Measurements from ENCODE around the gene ASAP2.

The ASAP2 gene

DNA sequence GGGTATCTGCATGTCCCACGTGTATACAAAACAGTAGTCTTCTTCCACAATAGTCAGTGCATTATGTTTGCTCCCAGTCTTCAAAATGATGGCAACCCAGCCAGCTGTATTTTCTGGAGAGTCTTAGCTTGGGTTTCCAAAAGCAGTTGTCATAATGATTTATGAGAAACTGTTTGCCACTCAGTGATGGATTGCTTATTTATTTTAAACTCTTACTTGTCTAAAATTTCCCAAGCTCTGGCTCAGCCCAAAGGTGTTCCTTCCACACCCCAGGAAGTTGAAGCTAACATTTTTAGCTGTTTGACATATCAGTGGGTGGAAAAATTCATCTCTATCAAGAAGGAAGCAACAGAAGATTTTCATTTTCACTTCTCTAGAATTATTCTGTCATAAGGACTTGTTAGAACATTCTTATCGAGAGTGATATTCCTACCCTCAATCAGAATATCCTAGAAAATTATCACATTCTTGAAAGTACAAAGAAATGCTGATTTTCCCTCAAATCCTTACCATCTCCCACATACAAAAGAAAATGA lies 78.8 kb downstream of the ASAP2 start:
- ATAC-seq (ENCODE audit: insufficient read depth, low read depth) (no peak), DNase-seq (no peak)
- Histone ChIP-seq H4K20me1 (ENCODE audit: insufficient read depth, low read length) (no peaks in the 10 kb centered on the region; the same call in 1 of the 2 replicates), H3K9ac (ENCODE audit: low read depth, low read length) (no peak overlapping the region), H3K4me3 (ENCODE audit: low read depth in 1 of 2, low read length in 2 of 2) (no peak overlapping the region), H2AFZ (ENCODE audit: low read depth, low read length) (no peak overlapping the region), H3K36me3 (ENCODE audit: insufficient read depth, low read length) (0 out of 2 replicates have a peak, but pooled peaks cover 4% of the 10 kb centered on the region), H3K4me2 (ENCODE audit: insufficient read depth, low read length) (no peak overlapping the region), H3K27me3 (ENCODE audit: insufficient read depth, low read length, poor library complexity) (no peaks in the 10 kb centered on the region), H3K4me1 (ENCODE audit: insufficient read depth, low read length) (no peaks in the 10 kb centered on the region), H3K9me3 (ENCODE audit: insufficient read depth, low read length, severe bottlenecking) (no peaks in the 10 kb centered on the region), H3K79me2 (ENCODE audit: insufficient read depth, low read length) (no peaks in the 10 kb centered on the region), H3K27ac (ENCODE audit: low read length) (no peak overlapping the region)
- TF ChIP-seq, protein P1, sequence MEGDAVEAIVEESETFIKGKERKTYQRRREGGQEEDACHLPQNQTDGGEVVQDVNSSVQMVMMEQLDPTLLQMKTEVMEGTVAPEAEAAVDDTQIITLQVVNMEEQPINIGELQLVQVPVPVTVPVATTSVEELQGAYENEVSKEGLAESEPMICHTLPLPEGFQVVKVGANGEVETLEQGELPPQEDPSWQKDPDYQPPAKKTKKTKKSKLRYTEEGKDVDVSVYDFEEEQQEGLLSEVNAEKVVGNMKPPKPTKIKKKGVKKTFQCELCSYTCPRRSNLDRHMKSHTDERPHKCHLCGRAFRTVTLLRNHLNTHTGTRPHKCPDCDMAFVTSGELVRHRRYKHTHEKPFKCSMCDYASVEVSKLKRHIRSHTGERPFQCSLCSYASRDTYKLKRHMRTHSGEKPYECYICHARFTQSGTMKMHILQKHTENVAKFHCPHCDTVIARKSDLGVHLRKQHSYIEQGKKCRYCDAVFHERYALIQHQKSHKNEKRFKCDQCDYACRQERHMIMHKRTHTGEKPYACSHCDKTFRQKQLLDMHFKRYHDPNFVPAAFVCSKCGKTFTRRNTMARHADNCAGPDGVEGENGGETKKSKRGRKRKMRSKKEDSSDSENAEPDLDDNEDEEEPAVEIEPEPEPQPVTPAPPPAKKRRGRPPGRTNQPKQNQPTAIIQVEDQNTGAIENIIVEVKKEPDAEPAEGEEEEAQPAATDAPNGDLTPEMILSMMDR (IDR thresholded peaks at IDR 0.05; ENCODE audit: borderline replicate concordance, extremely low read depth, low read length, poor library complexity, severe bottlenecking), result no peak
- TF ChIP-seq EZH2 (IDR thresholded peaks at IDR 0.05; ENCODE audit: borderline replicate concordance, low read depth, low read length, severe bottlenecking), result no peak

DNA sequence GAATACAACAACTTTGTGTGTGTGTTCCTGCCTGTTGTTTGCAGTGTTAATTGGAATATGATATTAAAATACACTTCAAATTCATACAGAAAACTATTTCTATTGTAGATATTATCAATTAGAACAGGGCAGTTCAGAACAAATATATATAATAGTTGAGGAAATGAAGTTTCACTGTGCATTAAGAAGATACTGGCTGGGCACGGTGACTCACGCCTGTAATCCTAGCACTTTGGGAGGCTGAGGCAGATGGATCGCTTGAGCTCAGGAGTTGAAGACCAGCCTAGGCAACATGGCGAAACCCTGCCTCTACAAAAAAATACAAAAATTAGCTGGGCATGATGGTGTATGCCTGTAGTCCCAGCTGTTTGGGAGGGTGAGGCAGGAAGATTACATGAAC lies 79.3 kb downstream of the ASAP2 start:
- Histone ChIP-seq H3K4me2 (ENCODE audit: insufficient read depth, low read length) (no peak overlapping the region), H3K4me1 (ENCODE audit: insufficient read depth, low read length) (no peaks in the 10 kb centered on the region), H3K9ac (ENCODE audit: low read depth, low read length) (no peak overlapping the region), H3K4me3 (ENCODE audit: low read depth in 1 of 2, low read length in 2 of 2) (no peak overlapping the region), H3K36me3 (ENCODE audit: insufficient read depth, low read length) (0 out of 2 replicates have a peak, but pooled peaks cover 4% of the 10 kb centered on the region), H4K20me1 (ENCODE audit: insufficient read depth, low read length) (no peaks in the 10 kb centered on the region; the same call in 1 of the 2 replicates), H3K27me3 (ENCODE audit: insufficient read depth, low read length, poor library complexity) (no peaks in the 10 kb centered on the region), H3K79me2 (ENCODE audit: insufficient read depth, low read length) (no peaks in the 10 kb centered on the region), H2AFZ (ENCODE audit: low read depth, low read length) (no peak overlapping the region), H3K27ac (ENCODE audit: low read length) (no peak overlapping the region), H3K9me3 (ENCODE audit: insufficient read depth, low read length, severe bottlenecking) (no peaks in the 10 kb centered on the region)
- ATAC-seq (ENCODE audit: insufficient read depth, low read depth) (no peak), DNase-seq (no peak)
- no peak for TF ChIP-seq EZH2 (IDR thresholded peaks at IDR 0.05; ENCODE audit: borderline replicate concordance, low read depth, low read length, severe bottlenecking)
- TF ChIP-seq, protein P1 (IDR thresholded peaks at IDR 0.05; ENCODE audit: borderline replicate concordance, extremely low read depth, low read length, poor library complexity, severe bottlenecking), result no peak

DNA sequence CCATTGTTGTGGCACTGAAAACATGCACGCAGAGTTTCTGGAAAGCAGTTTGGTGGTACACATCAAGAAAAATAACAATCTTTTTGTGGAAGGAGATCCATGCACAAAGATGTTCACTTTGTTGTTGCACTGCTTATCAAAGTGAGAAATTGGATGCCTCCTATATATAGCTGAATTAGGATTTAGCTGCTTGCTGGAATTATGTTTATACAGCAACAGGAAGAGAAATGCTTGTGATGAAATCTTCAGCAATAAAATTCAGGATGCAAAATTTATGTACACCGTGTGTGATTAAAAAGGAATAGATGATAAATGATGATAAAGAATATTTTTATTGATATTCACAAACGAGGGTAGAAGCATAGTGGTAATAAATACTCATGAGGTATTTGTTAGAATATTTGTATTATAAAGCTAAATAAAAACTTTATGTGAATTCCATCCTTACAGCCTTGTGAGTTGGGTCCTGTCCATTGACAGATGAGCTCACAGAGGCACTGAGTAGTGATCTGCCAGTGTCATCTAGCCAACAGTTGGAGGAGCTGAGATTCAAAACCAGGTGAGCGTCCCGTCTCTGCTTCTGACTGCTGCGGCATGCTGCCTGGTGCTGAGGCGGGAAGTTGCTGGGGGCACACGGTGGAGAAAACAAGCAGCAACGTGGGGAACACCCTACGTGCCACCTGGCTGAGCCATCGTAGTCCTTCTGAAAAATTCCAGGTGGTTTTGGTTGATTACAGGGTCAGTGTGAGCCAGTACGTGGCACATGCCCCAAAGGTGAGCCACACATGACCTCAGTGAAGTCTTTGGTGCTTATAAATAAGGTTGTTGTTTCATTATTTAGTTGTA lies 80.2 kb downstream of the ASAP2 start:
- Histone ChIP-seq H3K4me2 (ENCODE audit: insufficient read depth, low read length) (no peak overlapping the region), H3K9me3 (ENCODE audit: insufficient read depth, low read length, severe bottlenecking) (no peaks in the 10 kb centered on the region), H3K79me2 (ENCODE audit: insufficient read depth, low read length) (no peaks in the 10 kb centered on the region), H3K9ac (ENCODE audit: low read depth, low read length) (no peak overlapping the region), H3K4me3 (ENCODE audit: low read depth in 1 of 2, low read length in 2 of 2) (no peak overlapping the region), H3K4me1 (ENCODE audit: insufficient read depth, low read length) (no peaks in the 10 kb centered on the region), H3K27me3 (ENCODE audit: insufficient read depth, low read length, poor library complexity) (no peaks in the 10 kb centered on the region), H3K27ac (ENCODE audit: low read length) (no peak overlapping the region), H4K20me1 (ENCODE audit: insufficient read depth, low read length) (no peaks in the 10 kb centered on the region; the same call in 1 of the 2 replicates), H2AFZ (ENCODE audit: low read depth, low read length) (no peak overlapping the region), H3K36me3 (ENCODE audit: insufficient read depth, low read length) (0 out of 2 replicates have a peak, but pooled peaks cover 4% of the 10 kb centered on the region)
- DNase-seq (no peak), ATAC-seq (ENCODE audit: insufficient read depth, low read depth) (no peak)
- TF ChIP-seq, protein P1 (IDR thresholded peaks at IDR 0.05; ENCODE audit: borderline replicate concordance, extremely low read depth, low read length, poor library complexity, severe bottlenecking), result no peak
- TF ChIP-seq EZH2 (IDR thresholded peaks at IDR 0.05; ENCODE audit: borderline replicate concordance, low read depth, low read length, severe bottlenecking), result no peak
